ENCODE data around the gene TMEM252.

The TMEM252 gene, protein sequence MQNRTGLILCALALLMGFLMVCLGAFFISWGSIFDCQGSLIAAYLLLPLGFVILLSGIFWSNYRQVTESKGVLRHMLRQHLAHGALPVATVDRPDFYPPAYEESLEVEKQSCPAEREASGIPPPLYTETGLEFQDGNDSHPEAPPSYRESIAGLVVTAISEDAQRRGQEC

DNA sequence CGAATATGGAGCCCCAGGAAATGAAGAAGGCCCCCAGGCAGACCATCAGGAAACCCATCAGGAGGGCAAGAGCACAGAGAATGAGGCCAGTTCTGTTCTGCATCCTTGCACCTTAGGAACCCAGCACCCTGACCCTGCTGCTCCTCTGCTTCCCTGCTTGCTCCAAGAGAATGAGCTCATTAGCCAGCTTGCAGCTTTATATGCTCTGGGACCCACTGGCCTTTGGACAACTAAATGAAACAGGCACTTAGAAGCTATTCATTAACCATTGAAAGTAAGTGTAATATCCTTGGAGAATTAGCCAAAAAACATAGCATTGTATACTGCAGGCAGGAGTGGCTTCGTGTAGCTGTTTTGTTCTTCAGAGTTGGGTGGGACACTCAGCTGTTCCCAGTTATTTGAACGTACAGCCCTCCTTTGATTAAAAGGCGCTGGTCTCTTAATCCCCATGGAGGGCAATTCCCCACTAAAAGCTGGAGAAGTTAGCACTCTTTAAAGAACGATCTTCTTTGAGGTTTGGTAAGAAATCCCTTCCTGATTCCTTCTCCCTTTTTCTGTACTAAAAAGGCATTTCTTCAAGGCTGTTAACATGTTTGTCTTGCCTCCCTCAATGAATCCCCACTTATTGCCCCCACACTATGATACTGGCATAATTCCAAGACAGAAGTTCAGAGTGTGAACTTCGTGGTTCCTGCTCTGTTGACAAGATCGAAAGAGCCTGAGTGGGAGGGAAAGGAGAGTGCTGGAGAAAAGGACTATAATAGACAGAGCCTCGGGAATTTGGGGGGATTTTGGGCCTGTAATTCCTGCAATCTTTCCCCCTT lies at the start of gene TMEM252:
Gene TMEM252, minus strand, starts transcription at position 172 of the 824 bp plus-strand sequence. Its CDS starts 69 bp downstream, at position 103.
- DNase-seq (ENCODE audit: low spot score), result no peak

DNA sequence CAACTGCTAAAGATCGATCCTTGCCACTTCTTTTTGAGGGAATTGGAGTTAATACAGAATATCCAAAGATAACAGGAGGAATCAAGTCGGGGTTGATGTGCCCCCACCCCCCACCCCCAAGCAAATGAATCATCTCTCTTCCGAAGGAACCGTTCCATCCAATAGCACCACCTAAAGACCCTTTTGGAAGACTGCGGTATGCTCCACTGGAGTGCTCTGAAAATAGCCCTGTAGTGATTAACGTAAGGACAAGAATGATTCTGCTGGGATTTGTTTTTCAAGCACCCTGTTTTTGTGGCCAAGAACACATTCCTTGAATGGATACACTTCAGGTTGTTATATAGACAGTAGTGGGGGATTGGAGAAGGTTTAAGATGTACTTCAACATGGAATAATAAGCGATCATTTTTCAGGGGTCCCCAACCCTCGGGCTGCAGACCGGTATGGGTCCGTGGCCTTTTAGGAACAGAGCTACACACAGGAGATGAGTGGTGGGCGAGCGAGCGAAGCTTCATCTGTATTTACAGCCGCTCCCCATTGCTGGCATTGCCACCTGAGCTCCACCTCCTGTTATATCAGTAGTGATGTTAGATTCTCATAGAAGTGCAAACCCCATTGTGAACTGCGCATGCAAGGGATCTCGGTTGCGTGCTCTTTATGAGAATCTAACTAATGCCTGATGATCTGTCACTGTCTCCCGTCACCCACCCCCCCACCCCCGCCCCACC lies 44.5 kb upstream of the TMEM252 start:
- DNase-seq (ENCODE audit: low spot score), result no peak

DNA sequence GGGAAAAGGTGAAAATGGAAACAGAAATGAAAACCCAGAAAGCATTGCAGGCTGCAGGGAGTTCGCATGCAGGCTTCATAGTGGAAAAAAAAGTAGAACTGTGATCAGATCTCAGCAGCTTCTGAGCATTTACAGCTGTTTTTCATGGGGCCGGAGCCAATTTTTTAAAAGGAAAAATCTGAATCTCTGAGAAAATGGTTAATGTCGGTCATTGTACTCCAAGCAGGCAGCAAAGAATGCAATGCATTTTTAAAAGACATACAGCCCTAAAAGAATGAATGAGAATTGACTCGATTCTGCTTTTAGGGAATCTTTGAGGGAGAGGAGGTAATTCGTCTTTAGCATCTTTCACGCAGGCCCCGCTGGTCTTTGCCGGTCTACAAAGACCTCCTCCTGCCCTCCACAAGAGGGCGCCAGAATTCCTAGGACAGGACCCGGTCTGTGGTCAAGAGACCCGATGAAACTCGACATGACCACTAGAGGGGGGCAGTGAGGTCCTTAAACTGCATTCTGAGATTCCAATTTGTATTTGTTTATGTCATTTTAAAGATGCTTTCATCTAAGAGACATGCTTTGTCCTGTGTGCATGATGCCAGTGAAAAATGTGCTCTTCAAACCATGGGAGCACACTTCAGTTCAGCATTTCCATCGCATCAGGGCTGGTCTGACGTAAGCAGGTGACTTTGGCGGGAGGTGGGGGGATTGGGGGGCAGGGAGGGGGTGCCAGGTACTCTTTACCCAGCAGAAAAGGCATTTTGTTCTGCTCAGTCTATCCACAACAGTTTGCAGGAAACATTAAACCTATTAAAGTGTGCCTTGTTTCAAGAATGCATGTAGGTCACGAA lies 43.7 kb upstream of the TMEM252 start:
- peak; percentile 80 for DNase-seq (ENCODE audit: low spot score)

DNA sequence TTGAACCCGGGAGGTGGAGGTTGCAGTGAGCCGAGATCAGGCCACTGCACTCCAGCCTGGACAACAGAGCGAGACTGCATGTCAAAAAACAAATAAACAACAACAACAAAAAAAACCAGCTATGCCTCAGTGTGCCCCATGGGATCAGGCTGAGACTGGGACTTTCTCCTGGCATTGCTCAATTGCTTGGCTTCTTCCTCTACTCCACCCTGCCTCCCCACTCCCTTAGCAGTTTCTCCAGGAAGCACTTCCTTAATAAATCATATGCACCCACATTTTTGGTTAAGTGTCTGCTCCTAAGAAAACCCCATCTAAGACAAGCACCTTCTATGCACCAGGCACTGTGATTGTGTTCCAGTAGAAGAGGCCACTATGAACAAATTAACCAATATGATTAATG lies 41.0 kb upstream of the TMEM252 start:
- DNase-seq (ENCODE audit: low spot score), result no peak

DNA sequence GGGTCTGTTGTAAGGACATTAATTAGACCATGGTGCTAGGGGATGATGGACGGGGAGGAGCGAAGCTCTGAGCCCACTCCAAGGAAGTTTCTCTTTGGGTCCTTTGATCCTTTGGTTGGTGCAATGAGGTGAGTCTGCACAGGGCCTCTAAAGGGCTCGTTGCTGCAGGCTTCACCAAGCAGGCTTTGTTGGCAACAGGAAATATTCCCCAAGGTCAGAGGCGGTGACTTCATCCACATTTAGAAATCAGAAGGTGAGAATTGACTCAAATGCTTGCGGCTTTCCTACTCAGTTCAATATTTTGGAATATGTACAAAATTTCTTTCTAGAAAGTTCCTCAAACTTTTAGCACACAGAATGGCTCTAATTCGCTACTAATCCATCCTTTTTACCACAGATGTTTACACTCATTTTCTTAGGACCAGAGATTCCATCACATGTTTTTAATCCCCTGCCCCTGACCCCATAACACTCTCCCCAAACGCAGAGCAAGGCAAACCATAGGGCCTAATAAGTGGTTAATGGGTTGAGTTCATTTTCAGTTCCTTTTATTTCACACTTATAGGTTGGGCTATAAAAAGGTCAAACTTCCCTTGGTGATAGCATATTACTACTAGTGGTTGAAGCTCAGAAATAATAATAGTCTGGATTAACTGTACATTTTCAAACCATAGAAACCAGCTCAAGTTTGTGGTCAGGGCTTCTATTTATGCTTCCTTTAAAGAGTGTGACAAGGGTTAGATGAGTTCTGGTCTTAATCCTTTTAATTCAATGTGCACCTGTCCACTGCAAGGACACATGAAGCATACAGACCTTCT lies 37.3 kb upstream of the TMEM252 start:
- DNase-seq (ENCODE audit: low spot score), result no peak

DNA sequence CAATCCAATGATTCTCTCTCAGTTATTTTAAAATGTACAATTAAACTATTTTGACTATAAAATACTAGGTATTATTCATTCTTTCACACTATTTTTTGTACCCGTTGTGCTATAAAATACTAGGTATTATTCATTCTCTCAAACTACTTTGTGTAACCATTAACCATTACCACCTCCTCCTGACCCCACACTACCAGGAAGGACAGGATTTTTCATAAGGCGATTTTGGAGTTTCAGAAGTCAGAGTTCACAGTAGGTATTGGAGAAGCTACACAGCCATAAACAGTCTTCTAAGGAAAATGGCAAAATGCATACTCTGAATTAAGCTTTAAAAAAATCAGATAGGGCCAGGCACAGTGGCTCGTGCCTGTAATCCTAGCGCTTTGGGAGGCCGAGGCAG lies 35.1 kb upstream of the TMEM252 start:
- DNase-seq (ENCODE audit: low spot score), result no peak

DNA sequence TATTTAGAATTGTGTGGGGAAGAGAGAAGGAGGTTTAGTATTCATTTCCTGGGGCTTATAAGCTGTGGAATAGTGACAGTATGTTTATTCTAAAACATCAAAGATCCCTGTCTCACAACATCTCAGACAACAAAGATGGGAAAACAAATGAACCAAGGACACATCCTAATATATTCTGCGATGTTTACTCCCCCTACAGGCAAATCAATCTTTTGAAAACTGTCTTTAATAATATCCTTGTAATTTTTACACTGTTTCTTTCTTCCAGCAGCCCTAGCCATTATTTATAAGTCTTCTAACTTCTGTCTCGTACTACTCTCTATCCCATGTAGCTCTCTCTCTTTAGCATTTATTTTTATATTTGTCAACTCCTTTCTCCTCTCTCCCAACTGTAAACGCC lies 33.5 kb upstream of the TMEM252 start:
- DNase-seq (ENCODE audit: low spot score), result no peak

DNA sequence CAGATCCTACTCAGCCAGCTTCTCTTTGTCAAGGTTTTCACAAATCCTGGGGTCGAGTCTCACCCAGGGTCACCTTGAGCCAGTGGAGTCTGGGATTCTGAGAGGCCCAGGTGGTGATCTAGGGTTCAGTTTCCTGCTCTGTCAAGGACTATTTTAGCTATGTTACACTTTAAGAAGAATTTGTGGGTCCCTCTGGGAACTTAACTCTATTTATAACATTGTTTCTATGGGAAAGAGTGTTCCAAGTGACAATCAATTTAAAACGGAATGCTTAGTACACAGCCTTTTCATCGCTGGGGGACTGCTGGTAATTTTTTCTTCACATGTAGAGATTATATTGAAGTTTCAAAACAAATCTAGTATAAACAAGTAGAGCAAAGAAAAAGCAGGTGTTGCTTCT lies 26.9 kb upstream of the TMEM252 start:
- DNase-seq (ENCODE audit: low spot score), result no peak

DNA sequence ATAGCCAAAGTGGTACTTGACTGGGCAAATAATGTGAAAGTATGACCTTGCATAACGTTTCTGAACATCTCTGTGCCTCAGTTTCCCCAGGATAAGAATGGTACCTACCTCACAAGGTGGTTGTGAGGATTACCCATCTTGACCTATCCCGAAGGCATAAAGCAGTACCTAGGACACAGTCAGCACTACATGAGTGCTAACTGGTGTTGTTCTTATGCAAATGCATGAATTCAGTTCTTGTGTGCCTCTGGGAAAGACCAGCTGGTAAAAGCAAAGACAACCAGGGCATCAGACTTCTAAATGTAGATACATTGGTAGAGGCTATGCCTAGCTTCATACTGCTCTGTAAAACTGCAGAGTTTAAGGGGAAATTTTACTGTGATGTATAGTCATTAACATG lies 21.8 kb upstream of the TMEM252 start:
- no peak for DNase-seq (ENCODE audit: low spot score)

DNA sequence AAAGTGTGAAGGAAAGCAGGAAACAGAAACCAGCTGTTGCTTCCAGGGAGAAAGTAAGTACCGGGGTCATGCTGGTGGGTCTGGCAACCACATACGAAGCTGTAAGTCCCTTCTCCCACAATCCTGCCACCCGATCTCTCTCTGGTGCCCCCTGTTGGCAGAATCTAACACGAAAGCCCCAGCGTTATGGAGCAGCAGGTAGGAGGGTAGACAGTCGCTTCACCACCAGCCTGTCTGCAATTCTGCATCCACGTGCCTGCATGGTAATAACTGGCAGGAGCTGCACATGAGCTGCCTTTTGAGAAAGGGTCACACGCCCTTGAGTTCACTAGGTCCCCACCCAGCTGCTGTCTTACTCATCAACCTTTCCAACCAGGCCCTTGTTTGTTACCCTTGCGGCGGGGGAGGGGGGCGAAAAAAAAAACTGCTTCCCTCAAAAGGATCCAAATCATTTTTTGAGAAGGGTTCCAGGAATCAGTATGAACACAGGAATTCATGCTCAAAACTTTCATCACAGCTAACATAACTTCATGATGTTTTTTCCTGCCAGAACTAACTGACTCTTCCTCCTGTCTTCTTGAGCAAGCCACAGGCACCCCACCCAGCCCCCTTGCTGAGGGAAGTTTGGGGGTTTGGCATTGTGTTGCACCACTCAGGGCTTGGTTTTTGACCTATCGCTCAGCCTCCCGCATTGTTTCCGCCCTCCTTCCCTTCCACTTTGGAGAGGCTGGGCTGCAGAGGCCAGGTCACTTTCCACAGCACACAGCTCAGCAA lies 19.6 kb upstream of the TMEM252 start:
- peak; percentile 39 for DNase-seq (ENCODE audit: low spot score)

DNA sequence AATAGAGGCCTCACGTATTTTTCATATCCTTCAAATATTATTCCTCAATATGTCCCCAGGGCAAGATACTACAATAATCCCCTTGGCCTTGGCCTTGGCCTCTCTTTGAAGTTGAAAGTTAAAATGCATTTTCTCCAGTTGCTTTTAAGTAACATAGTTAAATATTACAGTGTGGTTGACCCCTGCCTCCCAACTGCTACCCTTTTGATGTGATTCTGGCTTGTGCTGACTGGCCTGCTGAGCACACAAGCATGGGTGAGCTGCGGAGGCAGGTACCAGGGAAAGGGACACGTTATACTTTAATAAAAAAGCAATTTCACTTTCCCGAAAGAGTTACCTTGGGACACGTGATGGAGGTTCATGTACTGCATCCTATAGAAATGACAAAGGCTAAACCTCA lies 17.9 kb upstream of the TMEM252 start:
- DNase-seq (ENCODE audit: low spot score), result no peak

DNA sequence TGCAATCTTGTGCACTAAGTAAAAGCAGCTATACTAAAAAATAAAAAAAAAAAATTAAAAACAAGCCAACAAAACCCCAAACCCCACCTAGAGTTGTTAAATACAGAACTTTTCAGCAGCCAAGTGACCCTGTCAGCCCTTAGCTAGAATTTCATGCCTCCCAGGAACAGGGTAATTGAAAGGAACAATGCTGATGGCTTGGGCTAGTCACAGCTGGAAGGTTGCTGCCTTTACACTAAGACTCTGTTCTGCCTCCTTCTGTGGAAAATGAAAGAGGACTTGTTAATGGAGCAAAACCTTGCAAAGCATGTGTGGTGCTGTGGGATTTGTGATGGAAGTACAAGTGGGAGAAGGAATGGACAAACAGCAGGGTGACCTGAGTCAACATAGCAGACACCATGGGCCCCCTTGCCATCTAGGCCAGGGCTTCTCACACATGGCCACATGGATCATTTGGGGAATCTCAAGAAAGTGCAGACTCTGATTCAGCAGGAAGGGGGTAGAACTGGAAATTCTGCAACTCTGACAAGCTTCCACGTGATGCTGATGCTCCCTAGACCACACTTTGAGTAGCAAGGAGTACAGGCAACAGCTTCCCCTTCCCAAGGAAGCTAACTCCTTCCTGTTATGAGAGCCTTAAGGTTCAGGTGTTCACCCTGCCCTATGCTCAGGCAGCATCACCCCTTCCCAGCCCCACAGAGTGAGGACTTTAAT lies 14.9 kb upstream of the TMEM252 start:
- DNase-seq (ENCODE audit: low spot score), result no peak

DNA sequence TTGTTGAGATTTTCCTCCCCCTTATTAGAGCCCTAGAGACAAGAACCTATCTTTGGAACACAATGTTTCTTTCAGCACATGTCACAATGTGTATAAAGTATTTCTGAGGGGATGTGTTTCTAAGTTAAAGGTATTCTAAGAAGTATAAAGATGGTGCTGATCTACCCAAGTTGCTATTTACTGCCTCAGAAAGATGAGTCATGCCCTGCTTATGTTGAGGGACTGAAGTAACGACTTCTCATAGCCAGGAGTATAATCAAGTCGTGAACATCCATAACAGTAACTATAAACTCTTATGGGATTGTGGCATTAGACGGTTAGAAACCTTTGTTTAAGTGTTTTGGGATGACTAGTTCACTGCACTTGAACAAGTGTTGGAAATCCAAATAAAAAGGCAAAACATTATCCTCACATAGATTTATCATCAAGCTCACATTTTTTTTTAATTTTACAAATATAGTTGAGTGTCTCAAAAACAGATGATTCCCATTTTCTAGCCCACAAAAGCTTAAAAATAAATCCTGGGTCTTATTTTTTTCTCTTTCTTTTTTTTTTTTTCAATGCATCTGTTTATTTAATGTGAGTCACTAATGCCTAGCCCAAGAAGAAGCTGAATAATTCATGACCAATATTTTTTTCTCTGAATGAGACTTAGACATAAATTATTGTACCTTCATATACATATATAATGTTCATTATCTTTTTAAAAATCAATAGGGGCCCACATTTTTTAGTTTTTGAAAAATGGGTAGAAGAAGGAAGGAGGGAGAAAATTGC lies 12.2 kb upstream of the TMEM252 start:
- DNase-seq (ENCODE audit: low spot score), result no peak

DNA sequence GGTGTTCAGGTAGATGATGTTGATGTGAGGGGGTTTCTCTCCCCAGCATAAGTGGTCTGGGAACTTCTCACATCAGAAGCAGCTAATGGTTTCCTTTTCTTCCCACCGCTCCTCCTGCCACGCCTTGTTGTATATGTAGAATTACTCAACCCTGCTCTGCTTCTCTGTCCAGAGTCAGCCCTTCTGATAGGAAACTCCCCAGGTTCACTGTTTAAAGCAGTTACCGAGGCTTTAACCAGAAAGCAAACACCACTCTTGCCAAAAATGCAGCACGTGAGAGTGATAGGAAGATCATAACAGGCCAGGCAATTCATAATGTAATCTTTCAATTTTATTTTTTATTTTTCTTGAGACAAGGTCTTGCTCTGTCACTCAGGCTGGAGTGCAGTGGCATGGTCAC lies 10.5 kb upstream of the TMEM252 start:
- no peak for DNase-seq (ENCODE audit: low spot score)

DNA sequence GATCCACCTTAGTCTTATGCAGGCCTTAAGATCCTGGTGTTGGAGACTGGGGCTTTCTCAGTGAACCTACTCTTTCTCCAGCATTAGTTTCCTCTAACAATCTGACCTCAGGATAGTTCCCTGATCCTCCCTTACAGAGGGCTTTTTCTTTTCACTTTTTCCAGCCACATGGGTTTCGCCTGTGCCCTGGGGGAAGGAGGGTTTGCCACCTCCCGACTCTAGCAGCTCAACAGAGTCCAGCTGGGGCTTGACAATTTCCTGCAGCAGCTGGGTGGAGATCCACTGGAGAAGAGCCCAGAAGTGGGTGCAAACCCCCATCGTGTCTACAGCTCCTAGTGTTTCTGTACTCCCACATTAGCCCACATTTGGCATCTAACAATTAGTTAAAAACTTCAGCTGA lies 7.6 kb upstream of the TMEM252 start:
- DNase-seq (ENCODE audit: low spot score), result no peak

DNA sequence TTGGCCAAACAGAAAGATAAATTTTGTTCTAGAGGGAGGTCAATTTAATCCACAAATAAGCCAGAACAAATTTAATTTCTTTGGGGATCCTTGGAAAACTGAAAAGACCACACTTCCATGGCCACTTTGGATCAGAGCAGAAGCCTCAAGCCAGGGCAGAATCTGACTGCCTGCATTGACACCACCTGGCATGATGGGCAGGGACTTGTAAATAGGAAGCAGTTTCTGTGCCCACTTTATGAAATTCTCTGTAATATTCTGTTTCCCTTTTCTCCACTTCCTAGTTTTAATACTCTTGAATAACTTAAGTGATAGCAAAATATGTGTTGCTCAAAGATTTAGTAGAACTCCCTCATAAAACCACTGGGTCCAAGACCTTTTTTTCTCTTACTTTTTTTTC lies 6.7 kb upstream of the TMEM252 start:
- DNase-seq (ENCODE audit: low spot score), result no peak

DNA sequence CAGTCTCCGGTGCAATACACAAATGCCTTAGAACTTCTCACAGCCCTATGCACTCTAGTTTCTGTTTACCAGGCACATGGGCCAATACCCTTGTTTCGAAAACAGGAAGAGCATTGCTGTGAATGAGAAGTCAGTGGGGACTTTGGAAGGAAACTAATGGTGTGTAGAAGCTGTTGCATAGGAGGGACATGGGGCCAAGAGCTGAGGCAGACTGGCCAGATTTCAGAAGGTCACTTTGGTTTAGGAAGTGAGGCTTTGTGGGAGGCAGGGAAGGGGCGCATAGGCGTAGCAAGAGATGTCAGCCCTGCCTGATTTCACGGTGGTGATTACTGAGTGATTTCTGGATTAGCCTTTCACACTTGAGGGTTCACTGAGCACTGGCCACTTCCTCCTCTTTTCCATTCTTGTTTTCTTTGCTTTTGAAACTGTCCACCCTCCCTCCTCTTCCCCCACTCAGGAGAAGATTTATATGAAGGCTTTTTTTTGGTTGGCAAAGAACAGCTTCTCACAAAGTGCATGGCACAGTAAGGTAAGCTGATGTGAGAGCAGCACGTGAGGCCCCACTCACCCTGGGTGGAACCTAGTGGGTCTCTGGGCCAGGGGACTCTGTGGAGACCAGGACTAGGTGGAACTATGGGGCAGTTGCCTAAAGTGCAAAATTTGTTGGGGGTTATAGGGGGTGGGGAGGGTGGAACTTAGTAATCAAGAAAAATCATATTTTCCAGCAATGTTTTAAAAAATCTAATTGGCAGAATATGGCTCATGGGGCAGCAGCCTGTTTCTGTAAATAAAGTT lies 6.1 kb upstream of the TMEM252 start:
- peak; percentile 5 for DNase-seq (ENCODE audit: low spot score)

DNA sequence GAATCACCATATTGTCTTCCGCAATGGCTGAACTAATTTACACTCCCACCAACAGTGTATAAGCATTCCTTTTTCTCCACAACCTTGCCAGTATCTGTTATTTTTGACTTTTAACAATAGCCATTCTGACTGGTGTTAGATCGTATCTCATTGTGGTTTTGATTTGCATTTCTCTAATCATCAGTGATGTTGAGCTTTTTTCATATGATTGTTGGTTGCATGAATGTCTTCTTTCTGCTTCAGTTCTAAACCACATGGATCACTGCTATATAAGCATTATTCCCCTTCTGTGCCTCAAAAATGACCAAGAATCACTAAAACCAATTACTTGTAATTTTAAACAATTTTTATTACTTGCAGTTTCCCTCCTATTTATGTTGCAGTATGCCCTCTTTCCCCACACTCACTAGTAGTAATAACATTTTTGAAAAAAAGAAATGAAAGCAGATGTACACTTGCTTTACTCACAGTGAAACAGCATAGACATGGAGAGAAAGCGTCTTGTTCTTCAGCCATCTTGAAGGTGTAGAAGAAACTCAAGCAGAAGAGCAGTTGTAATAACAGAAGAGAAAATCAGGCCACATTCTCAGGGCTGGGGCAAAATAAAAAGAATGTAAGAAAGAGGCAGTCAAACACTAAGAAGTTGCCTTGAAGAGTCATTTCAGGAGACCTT lies 4.5 kb upstream of the TMEM252 start:
- DNase-seq (ENCODE audit: low spot score), result no peak

Data from CD4-positive, alpha-beta T cell treated with Interleukin-15 for 4 hours (primary cell).